AG04450 (cell line): ENCODE data around the gene BOD1L1. TPM values are rescaled to one million over a fixed set of nuclear protein-coding genes. Genes with fewer than 3 reads are reported as not detected.

Experiments used
- CTCF ChIA-PET: fragments of 300-600, 350-600 bp; formaldehyde crosslinking; extraction: SDS; loops from one replicate; lab custom pipeline; 2022; ENCODE audit warnings: antibody characterized with exemption, inconsistent platforms; lab: Charles Lee
- POLR2A ChIA-PET: fragments of 350-600 bp; formaldehyde crosslinking; extraction: SDS; loops from one replicate; lab custom pipeline; 2021; ENCODE audit warnings: antibody characterized with exemption, inconsistent platforms; lab: Yijun Ruan, JAX
- DNase-seq: peaks from one replicate; pipeline ENCODE4 v3.0.0-alpha.2; 2011; ENCODE audit warnings: low read depth, low spot score
- H3K27ac ChIP-seq: one replicate; pipeline ENCODE4 v1.5.1; 2012; ENCODE audit warnings: low read depth, low read length, control low read depth
- H3K27me3 ChIP-seq: one replicate; pipeline ENCODE4 v1.6.0; 2012; ENCODE audit warnings: low read length; ENCODE audit not compliant: control insufficient read depth, insufficient read depth
- H3K4me3 ChIP-seq: 2 replicates; pipeline ENCODE4 v1.5.1; 2011; ENCODE audit warnings: mild to moderate bottlenecking, low read depth, low read length, control low read depth
- H3K9me3 ChIP-seq: 2 replicates; pipeline ENCODE4 v1.5.1; 2012; ENCODE audit warnings: low read length; ENCODE audit not compliant: control insufficient read depth, insufficient read depth
- polyA plus RNA-seq: library from polyadenylated mRNA; depleted of rRNA; stranded (reverse); fragments of >200 nt; gene quantifications from 2 replicates; pipeline ENCODE4 v1.2.3, GENCODE V29; 2011
- TF ChIP-seq, protein P1 (sequence below): IDR thresholded peaks from 2 replicates; pipeline ENCODE4 v1.5.1; 2011; ENCODE audit warnings: low read depth, low read length, control low read depth, inconsistent platforms

Gene BOD1L1
- polyA plus RNA-seq, 1 experiment = 23.1 TPM

DNA sequence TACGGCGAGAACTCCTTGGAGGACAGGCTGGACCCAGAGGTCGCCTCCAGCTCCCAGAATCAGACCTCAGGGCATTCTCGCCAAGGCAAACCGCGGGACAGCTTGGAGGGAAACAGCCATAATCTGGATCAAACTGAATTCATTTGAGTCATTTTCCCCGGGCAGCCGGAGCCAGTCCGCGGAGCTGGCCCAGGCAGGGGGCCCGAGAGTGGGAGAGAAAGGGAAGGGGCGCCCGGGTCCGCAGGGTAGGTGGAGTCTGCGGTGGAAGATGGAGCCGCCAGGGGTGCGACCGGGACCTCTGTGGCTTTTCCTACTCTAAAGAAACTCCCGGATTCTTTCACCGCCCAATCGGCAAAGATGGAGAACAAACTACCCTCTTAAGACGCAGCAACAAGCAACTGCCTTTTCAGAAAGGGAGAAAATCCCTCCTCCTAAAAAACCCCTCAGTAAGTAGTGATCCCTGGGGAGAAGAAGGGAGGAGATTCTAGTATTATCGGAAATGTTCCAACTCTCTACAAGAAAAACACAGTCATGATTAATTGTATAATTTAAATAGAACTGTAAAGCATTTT, 88.4 kb downstream of the BOD1L1 start:
- CTCF ChIA-PET = no interaction called here
- DNase-seq = no peak
- TF ChIP-seq, protein P1, sequence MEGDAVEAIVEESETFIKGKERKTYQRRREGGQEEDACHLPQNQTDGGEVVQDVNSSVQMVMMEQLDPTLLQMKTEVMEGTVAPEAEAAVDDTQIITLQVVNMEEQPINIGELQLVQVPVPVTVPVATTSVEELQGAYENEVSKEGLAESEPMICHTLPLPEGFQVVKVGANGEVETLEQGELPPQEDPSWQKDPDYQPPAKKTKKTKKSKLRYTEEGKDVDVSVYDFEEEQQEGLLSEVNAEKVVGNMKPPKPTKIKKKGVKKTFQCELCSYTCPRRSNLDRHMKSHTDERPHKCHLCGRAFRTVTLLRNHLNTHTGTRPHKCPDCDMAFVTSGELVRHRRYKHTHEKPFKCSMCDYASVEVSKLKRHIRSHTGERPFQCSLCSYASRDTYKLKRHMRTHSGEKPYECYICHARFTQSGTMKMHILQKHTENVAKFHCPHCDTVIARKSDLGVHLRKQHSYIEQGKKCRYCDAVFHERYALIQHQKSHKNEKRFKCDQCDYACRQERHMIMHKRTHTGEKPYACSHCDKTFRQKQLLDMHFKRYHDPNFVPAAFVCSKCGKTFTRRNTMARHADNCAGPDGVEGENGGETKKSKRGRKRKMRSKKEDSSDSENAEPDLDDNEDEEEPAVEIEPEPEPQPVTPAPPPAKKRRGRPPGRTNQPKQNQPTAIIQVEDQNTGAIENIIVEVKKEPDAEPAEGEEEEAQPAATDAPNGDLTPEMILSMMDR = no peak
- peaks cover 97% of the 10 kb centered on the region for H3K27me3 ChIP-seq
- peaks cover 29% of the 10 kb centered on the region for H3K9me3 ChIP-seq
- no peak overlapping the region for H3K4me3 ChIP-seq
- no peak overlapping the region for H3K27ac ChIP-seq
- POLR2A ChIA-PET = no interaction called here

DNA sequence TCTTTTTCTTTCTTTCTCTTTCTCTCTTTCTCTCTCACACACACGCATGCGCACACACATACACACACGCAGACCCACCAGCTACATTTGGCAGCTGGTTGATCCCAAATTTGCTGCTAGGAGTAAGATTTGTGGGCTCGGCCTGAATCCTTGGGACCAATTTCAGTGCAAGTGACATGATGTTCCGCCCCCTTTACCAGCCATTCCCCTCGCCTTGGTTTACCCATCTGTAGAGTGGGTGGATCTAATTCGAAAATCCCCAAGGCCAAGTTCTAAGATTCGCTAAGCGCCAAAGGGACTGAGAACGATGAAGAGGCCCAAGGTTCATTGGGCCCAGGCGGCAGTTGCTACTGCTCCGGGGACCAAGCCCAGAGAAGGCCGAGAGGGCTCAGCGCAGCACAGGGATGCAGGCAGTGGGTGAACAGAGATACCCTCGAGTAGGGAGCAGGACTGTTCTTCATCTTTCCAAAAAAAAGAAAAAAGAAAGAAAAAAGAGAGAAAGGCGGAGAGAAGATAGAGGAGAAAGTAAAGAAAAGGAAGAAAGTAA, 89.0 kb downstream of the BOD1L1 start:
- TF ChIP-seq, protein P1 = no peak
- CTCF ChIA-PET = no interaction called here
- Histone ChIP-seq H3K9me3 (peaks cover 29% of the 10 kb centered on the region), H3K27me3 (peaks cover 97% of the 10 kb centered on the region), H3K27ac (no peak overlapping the region), H3K4me3 (no peak overlapping the region)
- DNase-seq = no peak
- POLR2A ChIA-PET = no interaction called here

DNA sequence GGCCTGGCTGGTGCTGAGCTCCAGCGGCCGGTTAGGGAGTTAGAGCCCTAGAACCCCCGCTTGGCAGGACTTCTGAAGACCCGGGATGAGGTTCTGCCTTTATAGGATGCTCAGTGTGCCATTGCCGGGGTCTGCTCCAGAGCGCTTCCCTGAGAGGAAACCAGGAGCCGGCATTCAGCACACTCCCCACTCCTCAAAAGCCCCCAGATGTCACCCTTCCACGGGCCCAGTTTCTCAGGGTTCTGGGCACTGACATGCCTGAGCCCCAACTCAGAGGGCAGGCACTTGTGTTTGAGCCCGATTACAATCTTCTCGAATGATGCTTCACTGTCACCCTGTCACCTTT, 89.7 kb downstream of the BOD1L1 start:
- Histone ChIP-seq H3K27me3 (peaks cover 96% of the 10 kb centered on the region), H3K9me3 (peaks cover 29% of the 10 kb centered on the region), H3K4me3 (no peak overlapping the region), H3K27ac (no peak overlapping the region)
- POLR2A ChIA-PET = no interaction called here
- CTCF ChIA-PET = no interaction called here
- TF ChIP-seq, protein P1 = no peak
- no peak for DNase-seq

DNA sequence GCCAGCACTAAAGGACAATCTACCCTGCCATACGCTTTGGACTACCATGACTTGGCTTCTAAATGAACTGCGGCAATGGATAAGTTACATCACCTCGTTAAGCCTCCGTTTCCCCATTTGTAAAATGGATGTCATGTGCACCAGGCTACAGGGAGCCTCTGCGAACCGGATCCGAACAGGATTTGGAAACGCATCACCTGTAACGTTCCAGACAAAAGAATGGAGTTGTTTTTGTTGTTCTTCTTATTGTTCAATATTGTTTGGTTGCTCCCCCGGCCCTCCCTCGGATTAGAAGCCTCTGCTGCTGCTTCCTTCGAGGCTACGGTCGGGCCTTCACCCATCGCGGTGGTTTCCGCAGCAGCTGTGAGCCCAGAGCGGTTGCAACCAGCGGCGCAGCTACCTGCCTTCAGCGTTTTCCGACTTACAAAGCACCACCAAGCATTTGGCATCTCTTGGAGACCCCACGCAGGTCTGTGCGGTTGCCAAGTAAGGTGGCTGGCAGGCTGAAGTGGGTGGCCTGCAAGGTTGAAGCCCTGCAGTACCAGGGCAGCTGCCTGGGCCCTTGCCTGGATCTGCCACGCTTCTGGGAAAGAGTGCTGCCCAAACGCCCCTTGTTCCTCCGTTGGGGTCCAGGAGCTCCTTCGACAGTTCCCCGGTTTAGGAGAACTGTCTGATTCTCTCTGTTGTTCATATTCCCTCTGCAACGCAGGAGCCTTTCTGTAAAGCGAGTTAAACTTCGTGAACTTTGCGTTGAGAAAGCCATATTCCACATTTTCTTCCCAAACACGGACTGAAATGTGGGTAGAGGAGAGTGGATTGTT, 90.3 kb downstream of the BOD1L1 start:
- H3K4me3 ChIP-seq = no peak overlapping the region
- no peak for DNase-seq
- H3K9me3 ChIP-seq = peaks cover 24% of the 10 kb centered on the region
- CTCF ChIA-PET = no interaction called here
- no peak overlapping the region for H3K27ac ChIP-seq
- TF ChIP-seq, protein P1 = no peak
- H3K27me3 ChIP-seq = peaks cover 97% of the 10 kb centered on the region
- POLR2A ChIA-PET = no interaction called here

DNA sequence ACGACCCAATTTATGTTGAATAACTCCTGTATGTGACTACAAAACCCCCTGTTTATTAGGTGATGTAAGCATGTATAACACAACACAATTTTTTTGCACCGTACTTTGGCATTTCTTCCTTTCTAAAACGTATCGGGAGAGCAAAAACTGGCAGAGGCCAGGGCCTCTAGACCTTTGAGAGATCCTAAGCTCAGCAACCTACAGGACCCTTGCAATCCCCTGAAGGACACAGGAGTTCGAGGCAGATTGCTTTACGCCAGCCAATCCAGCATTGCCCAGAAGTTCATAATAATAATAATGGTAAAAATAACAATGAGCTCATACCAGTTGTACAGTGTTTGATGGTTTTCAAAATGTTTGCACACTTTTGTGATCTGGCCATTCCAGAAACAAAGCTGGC, 90.9 kb downstream of the BOD1L1 start:
- ChIA-PET CTCF (no interaction called here), POLR2A (no interaction called here)
- Histone ChIP-seq H3K27ac (no peak overlapping the region), H3K27me3 (peaks cover 97% of the 10 kb centered on the region), H3K4me3 (no peak overlapping the region), H3K9me3 (peaks cover 18% of the 10 kb centered on the region)
- no peak for DNase-seq
- TF ChIP-seq, protein P1 = no peak
